ENCODE measurements around the gene AVEN. TPM values are rescaled to one million over a fixed set of nuclear protein-coding genes. Genes with fewer than 3 reads are reported as not detected.

The AVEN gene
- total RNA-seq, 1 donor from 2014 or later, result 14.4 TPM

DNA sequence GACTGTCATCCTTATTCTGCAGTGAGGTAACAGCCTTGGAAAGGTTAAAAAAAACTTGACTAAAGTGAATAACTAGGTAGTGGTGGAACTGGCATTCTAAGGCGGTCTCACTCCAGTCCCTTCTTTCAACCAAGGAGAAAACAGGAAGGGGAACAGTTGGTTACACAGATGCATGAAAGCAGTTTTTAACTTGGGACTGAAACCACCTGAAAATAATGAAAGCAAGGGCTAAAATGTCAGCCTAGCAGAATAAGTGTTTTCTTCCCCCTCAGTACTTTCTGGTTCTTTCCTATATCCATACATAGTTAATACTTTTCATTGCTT is 748 bp upstream of the AVEN start:
- Mint-ChIP-seq H3K9me3 (ENCODE audit: low read depth) (no peaks in the 10 kb centered on the region), H3K27ac (peak overlapping the region; percentile 73), H3K4me1 (ENCODE audit: low read depth) (peaks cover 11% of the 10 kb centered on the region), H3K4me3 (ENCODE audit: low read depth) (peak overlapping the region; percentile 81), H3K27me3 (peaks cover 4% of the 10 kb centered on the region), H3K36me3 (ENCODE audit: insufficient read depth) (no peaks in the 10 kb centered on the region)
- DNase-seq (ENCODE audit: low spot score, unreplicated experiment), result no peak
- TF ChIP-seq, protein P1, sequence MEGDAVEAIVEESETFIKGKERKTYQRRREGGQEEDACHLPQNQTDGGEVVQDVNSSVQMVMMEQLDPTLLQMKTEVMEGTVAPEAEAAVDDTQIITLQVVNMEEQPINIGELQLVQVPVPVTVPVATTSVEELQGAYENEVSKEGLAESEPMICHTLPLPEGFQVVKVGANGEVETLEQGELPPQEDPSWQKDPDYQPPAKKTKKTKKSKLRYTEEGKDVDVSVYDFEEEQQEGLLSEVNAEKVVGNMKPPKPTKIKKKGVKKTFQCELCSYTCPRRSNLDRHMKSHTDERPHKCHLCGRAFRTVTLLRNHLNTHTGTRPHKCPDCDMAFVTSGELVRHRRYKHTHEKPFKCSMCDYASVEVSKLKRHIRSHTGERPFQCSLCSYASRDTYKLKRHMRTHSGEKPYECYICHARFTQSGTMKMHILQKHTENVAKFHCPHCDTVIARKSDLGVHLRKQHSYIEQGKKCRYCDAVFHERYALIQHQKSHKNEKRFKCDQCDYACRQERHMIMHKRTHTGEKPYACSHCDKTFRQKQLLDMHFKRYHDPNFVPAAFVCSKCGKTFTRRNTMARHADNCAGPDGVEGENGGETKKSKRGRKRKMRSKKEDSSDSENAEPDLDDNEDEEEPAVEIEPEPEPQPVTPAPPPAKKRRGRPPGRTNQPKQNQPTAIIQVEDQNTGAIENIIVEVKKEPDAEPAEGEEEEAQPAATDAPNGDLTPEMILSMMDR (IDR thresholded peaks at IDR 0.05; ENCODE audit: unreplicated experiment), result no peak

- TF ChIP-seq, protein P1 (IDR thresholded peaks at IDR 0.05; ENCODE audit: unreplicated experiment), result no peak
- Mint-ChIP-seq H3K27me3 (peaks cover 4% of the 10 kb centered on the region), H3K36me3 (ENCODE audit: insufficient read depth) (no peaks in the 10 kb centered on the region), H3K4me1 (ENCODE audit: low read depth) (peaks cover 11% of the 10 kb centered on the region), H3K4me3 (ENCODE audit: low read depth) (peak overlapping the region; percentile 88), H3K27ac (peak overlapping the region; percentile 96), H3K9me3 (ENCODE audit: low read depth) (no peaks in the 10 kb centered on the region)
- DNase-seq (ENCODE audit: low spot score, unreplicated experiment), result peak; percentile 49
These were observed 757 bp downstream of the AVEN start for GRCh38 chr15:34038023-34038870.

DNA sequence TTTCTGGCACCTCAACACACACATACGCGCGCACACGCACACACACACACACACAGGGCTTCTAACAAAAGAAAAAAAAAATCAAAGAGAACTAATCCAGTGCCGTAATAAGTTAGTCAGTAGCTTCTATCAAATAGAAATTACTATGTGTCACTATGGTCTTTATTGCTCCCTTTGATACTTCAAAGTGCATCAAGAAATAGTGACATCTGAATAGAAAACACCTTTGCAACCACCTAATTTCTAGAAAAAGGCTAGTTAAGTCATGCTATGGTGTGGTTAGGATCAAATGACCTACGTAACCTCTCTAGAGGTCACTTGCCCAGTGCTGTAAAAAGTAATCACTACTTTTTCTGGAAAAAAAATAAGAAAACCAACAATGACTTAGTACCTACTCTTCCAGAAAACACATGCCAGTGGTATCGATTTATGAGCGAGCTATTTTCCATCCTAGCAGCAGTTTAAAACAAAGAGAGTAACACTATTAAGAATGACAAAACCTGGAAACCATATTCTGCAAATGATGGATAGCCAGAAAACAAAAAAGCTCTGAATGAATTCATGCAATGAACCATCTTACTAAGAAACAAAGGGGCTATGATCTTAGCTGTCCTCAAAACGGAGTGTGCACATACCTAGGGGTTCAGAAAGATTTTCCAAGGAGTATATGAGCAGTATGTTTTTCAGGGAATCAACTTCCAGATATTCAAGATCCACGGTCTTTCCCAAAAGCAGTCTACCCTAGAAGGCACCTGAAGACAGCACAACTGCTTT is 6.8 kb downstream of the AVEN start:
- H3K9me3 Mint-ChIP-seq (ENCODE audit: low read depth), result peaks cover 13% of the 10 kb centered on the region
- H3K27ac Mint-ChIP-seq, result no peak overlapping the region
- no peak overlapping the region for H3K4me3 Mint-ChIP-seq (ENCODE audit: low read depth)
- TF ChIP-seq, protein P1 (IDR thresholded peaks at IDR 0.05; ENCODE audit: unreplicated experiment), result no peak
- H3K36me3 Mint-ChIP-seq (ENCODE audit: insufficient read depth), result peaks cover 7% of the 10 kb centered on the region
- peaks cover 2% of the 10 kb centered on the region for H3K4me1 Mint-ChIP-seq (ENCODE audit: low read depth)
- DNase-seq (ENCODE audit: low spot score, unreplicated experiment), result no peak
- no peaks in the 10 kb centered on the region for H3K27me3 Mint-ChIP-seq

DNA sequence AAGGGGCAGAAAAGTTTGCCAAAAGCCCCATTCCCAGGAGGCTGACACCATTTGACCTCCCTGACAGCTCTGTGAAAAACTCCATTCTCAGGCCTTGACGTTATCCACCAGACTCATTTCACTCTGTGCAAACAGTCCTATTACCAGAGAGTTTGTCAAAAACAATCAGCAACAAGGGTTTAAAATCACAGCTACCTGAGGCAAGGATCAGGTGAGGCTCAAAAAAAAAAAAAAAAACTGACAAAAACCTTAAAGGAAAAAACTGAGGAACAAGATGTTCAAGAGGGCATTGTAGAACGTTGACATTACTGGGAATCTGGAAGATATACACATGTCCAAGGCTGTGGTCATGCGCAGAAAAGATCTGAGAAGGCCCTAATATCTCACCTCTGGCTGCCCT is 11.4 kb downstream of the AVEN start:
- TF ChIP-seq, protein P1 (IDR thresholded peaks at IDR 0.05; ENCODE audit: unreplicated experiment), result no peak
- H3K9me3 Mint-ChIP-seq (ENCODE audit: low read depth), result peaks cover 13% of the 10 kb centered on the region
- no peaks in the 10 kb centered on the region for H3K27me3 Mint-ChIP-seq
- H3K4me3 Mint-ChIP-seq (ENCODE audit: low read depth), result no peak overlapping the region
- no peak overlapping the region for H3K27ac Mint-ChIP-seq
- H3K36me3 Mint-ChIP-seq (ENCODE audit: insufficient read depth), result peaks cover 9% of the 10 kb centered on the region
- no peak for DNase-seq (ENCODE audit: low spot score, unreplicated experiment)
- H3K4me1 Mint-ChIP-seq (ENCODE audit: low read depth), result peaks cover 7% of the 10 kb centered on the region

GRCh38 chr15:34025252-34025651 is 13.8 kb downstream of the AVEN start:
- peaks cover 9% of the 10 kb centered on the region for H3K36me3 Mint-ChIP-seq (ENCODE audit: insufficient read depth)
- H3K27me3 Mint-ChIP-seq, result no peaks in the 10 kb centered on the region
- peaks cover 13% of the 10 kb centered on the region for H3K9me3 Mint-ChIP-seq (ENCODE audit: low read depth)
- H3K4me1 Mint-ChIP-seq (ENCODE audit: low read depth), result peaks cover 7% of the 10 kb centered on the region
- DNase-seq (ENCODE audit: low spot score, unreplicated experiment), result no peak
- TF ChIP-seq, protein P1 (IDR thresholded peaks at IDR 0.05; ENCODE audit: unreplicated experiment), result no peak
- H3K27ac Mint-ChIP-seq, result peak overlapping the region; percentile 3
- H3K4me3 Mint-ChIP-seq (ENCODE audit: low read depth), result no peak overlapping the region
